Measurements from ENCODE around the gene CBY3.
"Not testable (repeated sequence)": the region's sequence is repeated elsewhere in the genome, so short reads cannot be mapped to it uniquely, and the experiment has no call there.

Gene CBY3

DNA sequence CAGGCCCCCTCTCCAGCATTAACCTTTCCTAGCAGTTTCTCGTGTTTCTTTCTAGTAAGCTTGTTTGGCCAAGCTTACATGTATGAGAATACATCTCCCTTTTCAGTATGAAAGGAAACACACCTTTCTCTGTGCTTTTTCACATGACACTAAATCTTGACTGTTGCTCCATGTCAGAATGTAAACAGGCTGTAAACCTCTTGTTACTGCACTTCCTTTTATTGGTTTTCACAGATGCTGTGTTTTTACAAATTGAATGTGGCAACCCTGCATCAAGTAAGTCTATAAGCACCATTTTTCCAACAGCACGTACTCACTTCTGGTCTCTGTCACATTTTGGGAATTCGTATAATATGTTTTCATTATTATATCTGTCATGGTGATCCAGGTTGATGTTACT lies 15.8 kb upstream of the CBY3 start:
- H3K4me3 ChIP-seq (replicated peaks; ENCODE audit: insufficient read depth, low read length): no peak overlapping the region
- peak; percentile 91 for TF ChIP-seq SPI1 (IDR thresholded peaks at IDR 0.05; ENCODE audit: borderline replicate concordance, low read depth)
- TF ChIP-seq REST (IDR thresholded peaks at IDR 0.05; ENCODE audit: insufficient replicate concordance, low read depth): no peak
- DNase-seq (ENCODE audit: low read depth in 1 of 2, low spot score in 1 of 2): peak in 1 of 2 experiments; percentile 25
- H3K27me3 ChIP-seq (ENCODE audit: insufficient read depth, poor library complexity, severe bottlenecking): no peaks in the 10 kb centered on the region
- peak overlapping the region; percentile 97 for H3K27ac ChIP-seq (replicated peaks)

DNA sequence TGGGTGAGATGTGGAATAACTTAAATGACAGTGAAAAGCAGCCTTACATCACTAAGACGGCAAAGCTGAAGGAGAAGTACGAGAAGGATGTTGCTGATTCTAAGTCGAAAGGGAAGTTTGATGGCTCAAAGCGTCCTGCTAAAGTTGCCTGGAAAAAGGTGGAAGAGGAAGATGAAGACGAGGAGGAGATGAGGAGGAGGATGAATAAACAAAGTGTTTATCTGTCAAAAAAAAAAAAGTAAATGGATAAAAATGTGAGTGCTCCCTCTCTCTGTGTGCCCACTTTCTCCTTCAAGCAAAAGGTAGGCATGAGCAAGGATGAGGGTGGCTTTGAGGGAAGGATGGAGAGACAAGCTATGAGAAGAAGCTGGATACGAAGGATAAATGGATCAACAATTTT lies 13.7 kb upstream of the CBY3 start:
- TF ChIP-seq POLR2AphosphoS5 (IDR thresholded peaks at IDR 0.05; ENCODE audit: low read depth) (no peak), GABPA (IDR thresholded peaks at IDR 0.05; ENCODE audit: low read depth) (no peak), REST (IDR thresholded peaks at IDR 0.05; ENCODE audit: insufficient replicate concordance, low read depth) (no peak), CTCF (IDR thresholded peaks at IDR 0.05; ENCODE audit: insufficient read depth, low read length) (no peak), SPI1 (IDR thresholded peaks at IDR 0.05; ENCODE audit: borderline replicate concordance, low read depth) (no peak)
- no peaks in the 10 kb centered on the region for H3K27me3 ChIP-seq (ENCODE audit: insufficient read depth, poor library complexity, severe bottlenecking)
- no peak for DNase-seq (ENCODE audit: low read depth in 1 of 2, low spot score in 1 of 2)
- H3K27ac ChIP-seq (replicated peaks): no peak overlapping the region
- H3K4me3 ChIP-seq (replicated peaks; ENCODE audit: insufficient read depth, low read length): no peak overlapping the region

- DNase-seq (ENCODE audit: low read depth in 1 of 2, low spot score in 1 of 2): peak in 1 of 2 experiments; percentile 27
- not testable (repeated sequence) for H3K4me3 ChIP-seq (replicated peaks; ENCODE audit: insufficient read depth, low read length); H3K27me3 ChIP-seq (ENCODE audit: insufficient read depth, poor library complexity, severe bottlenecking); H3K27ac ChIP-seq (replicated peaks)
Measured at GRCh38 chr5:179689212-179689611, 8.4 kb upstream of the CBY3 start.

GRCh38 chr5:179680014-179680779 lies 637 bp downstream of the CBY3 start:
- Histone ChIP-seq H3K27me3 (ENCODE audit: insufficient read depth, poor library complexity, severe bottlenecking) (no peaks in the 10 kb centered on the region), H3K4me3 (replicated peaks; ENCODE audit: insufficient read depth, low read length) (no peak overlapping the region), H3K27ac (replicated peaks) (no peak overlapping the region)
- TF ChIP-seq CTCF (IDR thresholded peaks at IDR 0.05; ENCODE audit: insufficient read depth, low read length): no peak
- TF ChIP-seq POLR2AphosphoS5 (IDR thresholded peaks at IDR 0.05; ENCODE audit: low read depth): no peak
- peak; percentile 65; the same call in 1 of the 2 replicates for TF ChIP-seq SPI1 (IDR thresholded peaks at IDR 0.05; ENCODE audit: borderline replicate concordance, low read depth)
- DNase-seq (ENCODE audit: low read depth in 1 of 2, low spot score in 1 of 2): peak; percentile 57 to 71

Measured in HL-60 (cell line).